NCI-H1694 (cell line): ENCODE results near the gene PPP2R3B.

ENCODE experiments used
- DNase-seq: peaks from one replicate; lab custom pipeline; 2025; lab: John Stamatoyannopoulos, UW

The PPP2R3B gene

GRCh38 chrX:298993-299392 lies 87.7 kb downstream of the PPP2R3B start:
- no peak for DNase-seq

- DNase-seq: no peak
Observed at GRCh38 chrX:295136-295535, 91.6 kb downstream of the PPP2R3B start.

- no peak for DNase-seq
Observed at GRCh38 chrX:292900-293897, 93.5 kb downstream of the PPP2R3B start.

- DNase-seq: no peak
Observed at GRCh38 chrX:291411-291901, 95.3 kb downstream of the PPP2R3B start.

GRCh38 chrX:290476-291166 lies 96.1 kb downstream of the PPP2R3B start:
- no peak for DNase-seq

GRCh38 chrX:288561-288991 lies 98.1 kb downstream of the PPP2R3B start:
- no peak for DNase-seq

GRCh38 chrX:287670-288069 lies 99.0 kb downstream of the PPP2R3B start:
- no peak for DNase-seq

GRCh38 chrX:285076-285677 lies 101.5 kb downstream of the PPP2R3B start:
- DNase-seq: no peak
